ENCODE results near the gene CRYBG3.

The CRYBG3 gene

DNA sequence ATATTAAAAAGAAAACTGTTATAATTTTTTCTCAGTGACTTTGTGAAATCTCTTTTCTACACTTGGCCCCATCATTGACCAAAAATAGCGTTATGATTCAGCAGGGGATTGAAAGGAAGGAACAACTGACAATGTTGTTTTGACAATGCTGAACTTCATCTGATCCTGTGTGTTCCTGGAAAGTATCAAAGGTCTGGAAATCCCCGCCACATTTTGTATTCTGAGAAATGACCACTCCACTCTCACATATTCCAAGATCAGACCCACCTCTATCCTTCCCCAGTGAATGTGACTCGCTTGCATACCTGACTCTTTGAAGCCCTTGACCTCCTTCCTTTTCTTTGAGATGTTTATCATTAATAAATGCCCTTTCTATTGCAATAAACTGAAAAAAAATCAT lies 160.1 kb downstream of the CRYBG3 start:
- no peak for DNase-seq

DNA sequence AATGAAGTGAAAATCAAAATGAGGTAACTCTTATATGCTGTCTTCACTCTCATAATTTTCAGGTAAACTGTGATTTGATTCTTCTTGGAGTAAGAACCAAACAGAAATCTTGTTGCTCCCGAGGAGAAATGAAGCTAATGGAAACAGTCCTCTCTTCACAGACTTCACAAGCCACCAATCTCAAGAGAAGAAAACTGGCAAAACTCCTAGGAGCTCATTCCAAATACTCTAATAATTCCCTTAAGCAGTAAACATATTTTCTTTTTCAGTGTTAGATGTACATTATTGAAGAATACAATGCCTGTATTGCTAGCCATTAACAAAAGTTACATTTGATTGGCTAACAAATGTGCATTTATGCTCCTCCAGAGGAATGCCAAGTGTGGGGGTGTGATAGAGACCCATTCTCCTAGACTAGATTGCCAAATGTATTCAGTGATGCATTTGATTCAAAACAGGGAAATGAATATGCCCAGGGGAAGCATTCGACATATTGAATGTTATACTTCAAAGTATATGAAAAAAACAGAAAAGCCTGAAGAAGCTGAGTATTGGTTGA lies 162.2 kb downstream of the CRYBG3 start:
- no peak for DNase-seq

DNA sequence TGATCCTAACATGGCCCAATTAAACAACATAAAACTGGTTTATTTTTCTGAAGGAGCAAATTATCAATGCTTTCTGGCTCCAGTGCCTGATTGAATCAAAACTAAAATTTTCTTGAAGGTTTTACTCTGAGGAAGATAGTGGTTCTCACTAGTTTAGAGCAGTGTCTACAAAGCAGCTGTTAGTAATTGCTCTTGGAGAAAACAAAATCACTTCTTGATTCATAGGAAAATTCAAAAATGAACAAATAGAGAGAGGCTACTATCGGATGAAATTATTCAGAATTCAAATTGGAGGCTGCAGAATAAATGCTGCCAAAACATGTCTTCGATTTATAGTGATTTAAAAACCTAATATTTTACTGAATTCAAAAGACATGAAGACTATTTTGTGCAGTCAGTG lies 165.5 kb downstream of the CRYBG3 start:
- DNase-seq, result no peak

DNA sequence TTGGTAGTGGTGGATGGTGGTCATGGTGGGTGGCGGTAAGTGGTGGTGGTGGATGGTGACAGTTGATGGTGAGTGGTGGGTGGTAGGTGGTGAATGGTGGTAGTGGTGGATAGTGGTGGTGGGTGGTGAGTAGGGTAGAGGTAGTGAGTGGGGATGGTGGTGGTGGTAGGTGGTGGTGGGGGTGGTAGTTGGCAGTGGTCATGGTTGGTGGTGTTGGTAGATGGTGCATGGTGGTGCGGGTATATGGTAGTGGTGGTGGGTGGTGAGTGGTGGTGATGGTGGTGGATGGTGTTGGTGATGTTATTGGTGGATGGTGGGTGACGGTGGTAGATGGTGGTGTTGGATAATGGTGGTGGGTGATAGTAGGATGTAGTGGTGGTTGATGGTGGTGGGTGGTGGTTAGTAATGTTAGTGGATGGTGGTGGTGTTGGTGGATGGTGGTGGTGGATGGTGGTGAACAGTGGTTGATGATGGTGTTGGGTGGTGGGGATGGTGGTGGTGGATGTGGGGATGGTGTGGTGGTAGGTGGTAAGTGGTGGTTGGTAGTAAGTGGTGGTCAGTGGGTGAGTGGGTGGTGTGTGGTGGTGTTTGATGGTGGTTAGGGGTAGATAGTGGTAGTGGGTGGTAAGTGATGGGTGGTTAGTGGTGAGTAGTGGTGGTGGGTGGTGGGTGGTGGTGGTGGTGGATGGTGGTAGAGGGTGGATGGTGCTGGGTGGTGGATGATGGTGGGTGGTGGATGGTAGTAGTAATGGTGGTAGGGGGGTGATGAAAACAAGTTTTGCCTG lies 167.2 kb downstream of the CRYBG3 start:
- no peak for DNase-seq

DNA sequence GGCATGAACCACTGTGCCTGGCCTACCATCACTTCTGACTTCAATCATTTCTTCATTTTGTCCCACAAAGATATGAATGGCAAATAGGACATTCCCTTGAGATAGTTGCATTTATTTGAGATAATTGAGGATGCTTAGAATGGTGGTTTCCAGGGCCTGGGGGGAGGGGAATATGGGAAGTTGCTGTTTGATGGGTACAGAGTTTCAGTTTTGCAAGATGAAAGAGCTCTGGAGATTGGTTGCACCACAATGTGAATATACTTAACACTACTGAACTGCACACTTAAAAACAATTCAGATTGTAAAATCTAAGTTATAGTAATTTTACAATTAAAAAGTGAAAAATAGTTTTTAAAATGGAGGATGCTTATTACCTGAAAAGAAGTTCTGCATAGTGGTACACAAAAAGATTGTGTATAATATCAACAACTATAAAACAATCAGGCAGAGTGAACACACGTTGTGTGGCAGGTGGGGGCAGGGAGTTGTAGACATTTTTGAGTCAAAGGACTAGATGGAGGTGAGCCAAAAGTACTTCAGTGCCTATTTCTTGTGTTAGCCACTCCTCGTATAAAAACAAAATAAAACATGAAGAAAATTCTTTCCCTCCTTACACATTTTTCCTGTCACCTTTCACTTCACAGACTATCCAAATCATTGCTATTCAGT lies 168.9 kb downstream of the CRYBG3 start:
- no peak for DNase-seq

DNA sequence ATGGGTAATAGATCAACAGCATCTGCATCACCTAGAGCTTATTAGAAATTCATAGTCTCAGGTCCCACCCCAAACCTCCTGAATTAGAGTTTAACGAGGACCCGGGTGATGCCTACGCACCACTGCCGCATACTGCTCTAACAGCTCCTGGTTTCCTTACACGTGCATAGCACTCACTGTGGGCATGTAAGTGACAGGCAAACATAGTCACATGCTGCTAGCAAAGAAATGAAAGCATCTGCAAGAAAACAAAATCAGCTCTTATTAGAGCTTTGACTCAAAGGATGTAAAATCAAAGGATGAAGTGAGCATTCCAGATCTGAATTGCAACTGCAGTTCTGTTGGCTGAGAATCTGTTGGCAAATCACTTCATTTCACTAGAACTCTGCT lies 169.5 kb downstream of the CRYBG3 start:
- DNase-seq, result no peak

DNA sequence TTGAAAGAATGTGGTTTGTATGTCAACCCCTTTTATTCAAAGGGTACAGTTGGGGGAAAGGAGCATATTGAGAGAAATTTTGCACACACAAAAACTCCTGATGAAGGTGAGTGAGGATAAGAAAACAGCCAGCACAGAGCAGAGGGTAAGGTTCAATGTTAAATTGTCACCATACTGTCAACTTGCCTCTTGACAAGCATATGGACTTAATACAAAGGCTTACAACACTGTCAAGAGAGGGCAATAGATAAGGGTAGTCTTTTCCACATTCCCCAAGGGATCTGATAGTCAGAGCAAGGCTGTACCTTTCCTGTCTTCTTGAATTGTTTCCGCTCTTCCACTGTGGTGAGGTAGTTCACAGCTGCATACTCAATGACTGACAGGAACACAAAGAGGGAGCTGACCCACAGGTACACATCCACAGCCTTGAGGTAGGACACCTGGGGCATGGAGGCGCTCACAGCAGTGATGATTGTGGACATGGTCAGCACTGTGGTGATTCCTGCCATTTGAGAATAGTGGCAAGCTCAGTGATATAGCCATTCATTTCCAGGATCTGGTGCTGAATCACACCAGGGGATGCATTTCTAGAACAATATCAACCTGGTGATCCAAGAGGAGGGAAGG lies 170.8 kb downstream of the CRYBG3 start:
- no peak for DNase-seq

DNA sequence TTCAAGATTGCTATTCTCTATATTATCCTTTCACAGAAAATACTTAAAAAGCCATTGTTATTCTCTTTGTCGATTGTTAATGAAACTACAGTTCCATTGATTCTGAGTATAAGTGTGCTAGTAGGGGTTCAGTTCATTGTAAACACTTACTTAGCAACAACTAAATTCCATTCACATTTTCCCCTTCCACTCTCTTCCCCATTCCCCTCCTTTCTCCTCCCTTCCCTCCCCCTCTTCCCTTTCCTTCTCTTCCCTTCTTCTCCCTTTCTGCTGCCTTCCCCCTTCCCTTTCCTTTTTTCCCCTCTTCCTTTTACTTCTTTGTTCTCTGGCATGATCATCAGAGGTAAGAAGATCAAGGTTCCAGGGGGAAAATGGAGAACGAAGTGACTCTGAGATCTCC lies 171.7 kb downstream of the CRYBG3 start:
- DNase-seq, result no peak

DNA sequence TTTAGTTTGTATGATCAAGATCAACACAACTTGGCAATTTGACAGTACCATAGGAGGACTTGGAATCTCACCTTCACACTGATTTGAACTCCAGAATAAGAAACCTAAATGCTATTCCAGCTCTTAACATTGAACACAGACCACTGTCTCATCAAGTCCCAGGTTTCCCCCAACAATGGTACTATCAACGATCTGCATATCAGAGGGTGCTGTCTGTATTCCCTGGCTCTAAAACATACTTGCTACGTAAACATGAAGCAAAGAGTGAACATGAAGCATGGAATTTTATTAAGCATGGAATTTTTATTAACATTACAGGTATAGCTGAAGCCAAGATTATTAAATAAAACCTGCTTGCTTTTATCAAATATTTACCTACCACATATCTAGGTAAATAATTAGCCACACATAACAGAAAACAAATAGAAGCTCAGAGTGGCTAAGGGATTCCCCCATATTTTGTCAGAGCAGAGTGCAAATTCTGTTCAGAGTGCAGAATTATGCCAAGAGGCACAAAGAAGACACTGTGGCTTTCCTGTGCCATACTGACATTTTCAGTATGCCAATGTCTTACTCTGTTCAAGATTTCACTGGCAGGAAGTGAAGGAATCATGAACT lies 172.6 kb downstream of the CRYBG3 start:
- DNase-seq, result no peak

Measured in stimulated activated CD4-positive, alpha-beta T cell treated with anti-CD3 and anti-CD28 coated beads, Interleukin-1b, Interleukin-23, amount 100 ng/mL, for 48 hours (primary cell).